Endothelial cell (in vitro differentiated cells): ENCODE data around the gene UGT1A9. TPM values are rescaled to one million over a fixed set of nuclear protein-coding genes. Genes with fewer than 3 reads are reported as not detected.

Source experiments
- DNase-seq: peaks from one replicate; pipeline ENCODE4 v3.0.0; 2021; ENCODE audit warnings: low spot score
- H3K27ac Mint-ChIP-seq: one replicate; pipeline ENCODE4 v1.8.0; 2021; ENCODE audit warnings: mixed read lengths, inconsistent platforms; ENCODE audit not compliant: unreplicated experiment
- H3K27me3 Mint-ChIP-seq: one replicate; pipeline ENCODE4 v1.8.0; 2021; ENCODE audit warnings: mild to moderate bottlenecking, moderate library complexity, mixed read lengths, inconsistent platforms; ENCODE audit not compliant: unreplicated experiment
- H3K36me3 Mint-ChIP-seq: one replicate; pipeline ENCODE4 v1.8.0; 2021; ENCODE audit warnings: mild to moderate bottlenecking, low read depth, mixed read lengths, inconsistent platforms; ENCODE audit not compliant: unreplicated experiment
- H3K4me1 Mint-ChIP-seq: one replicate; pipeline ENCODE4 v1.8.0; 2021; ENCODE audit warnings: mild to moderate bottlenecking, mixed read lengths, inconsistent platforms; ENCODE audit not compliant: unreplicated experiment
- H3K4me3 Mint-ChIP-seq: one replicate; pipeline ENCODE4 v1.8.0; 2021; ENCODE audit warnings: mild to moderate bottlenecking, mixed read lengths, inconsistent platforms; ENCODE audit not compliant: unreplicated experiment
- H3K9me3 Mint-ChIP-seq: one replicate; pipeline ENCODE4 v1.8.0; 2021; ENCODE audit warnings: mixed read lengths, inconsistent platforms; ENCODE audit not compliant: unreplicated experiment
- total RNA-seq: library from RNA; stranded (reverse); fragmentation: NEBNext Ultra II Directional; extraction: Animal tissue kit (Norgen Biotek cat#: 25700); gene quantifications from one replicate; pipeline ENCODE4 v1.2.1, GENCODE V29; 2021; ENCODE audit not compliant: unreplicated experiment
- TF ChIP-seq, protein P1 (sequence below): fragments of 200-600 bp; sonication (generic); IDR thresholded peaks from one replicate; pipeline ENCODE4 v1.5.0; 2021; ENCODE audit warnings: antibody characterized with exemption; ENCODE audit not compliant: unreplicated experiment

UGT1A9 gene
- total RNA-seq, 1 donor from 2014 or later = not detected

DNA sequence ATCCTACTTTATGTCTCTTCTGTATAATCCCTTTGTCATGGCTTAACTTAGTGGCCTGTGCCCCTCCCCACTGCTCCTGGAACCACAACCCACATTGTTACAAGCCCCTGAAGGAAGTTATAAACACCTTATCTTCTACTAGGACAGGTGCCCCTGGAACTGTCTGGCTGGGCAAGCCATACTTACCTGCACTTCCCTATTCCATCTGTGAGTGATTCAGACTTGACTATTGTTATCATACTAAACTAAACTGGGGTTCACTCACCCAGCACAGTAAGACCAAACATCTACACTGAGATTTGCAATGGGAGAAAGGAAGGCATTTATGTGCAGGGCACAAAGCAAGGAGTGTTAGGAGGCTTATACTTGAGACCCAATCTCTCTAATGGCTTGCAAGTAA lies 17.3 kb downstream of the UGT1A9 start:
- Mint-ChIP-seq H3K27ac (no peak overlapping the region), H3K27me3 (no peaks in the 10 kb centered on the region), H3K4me1 (peaks cover 3% of the 10 kb centered on the region), H3K9me3 (no peaks in the 10 kb centered on the region), H3K4me3 (no peak overlapping the region), H3K36me3 (no peaks in the 10 kb centered on the region)
- TF ChIP-seq, protein P1, sequence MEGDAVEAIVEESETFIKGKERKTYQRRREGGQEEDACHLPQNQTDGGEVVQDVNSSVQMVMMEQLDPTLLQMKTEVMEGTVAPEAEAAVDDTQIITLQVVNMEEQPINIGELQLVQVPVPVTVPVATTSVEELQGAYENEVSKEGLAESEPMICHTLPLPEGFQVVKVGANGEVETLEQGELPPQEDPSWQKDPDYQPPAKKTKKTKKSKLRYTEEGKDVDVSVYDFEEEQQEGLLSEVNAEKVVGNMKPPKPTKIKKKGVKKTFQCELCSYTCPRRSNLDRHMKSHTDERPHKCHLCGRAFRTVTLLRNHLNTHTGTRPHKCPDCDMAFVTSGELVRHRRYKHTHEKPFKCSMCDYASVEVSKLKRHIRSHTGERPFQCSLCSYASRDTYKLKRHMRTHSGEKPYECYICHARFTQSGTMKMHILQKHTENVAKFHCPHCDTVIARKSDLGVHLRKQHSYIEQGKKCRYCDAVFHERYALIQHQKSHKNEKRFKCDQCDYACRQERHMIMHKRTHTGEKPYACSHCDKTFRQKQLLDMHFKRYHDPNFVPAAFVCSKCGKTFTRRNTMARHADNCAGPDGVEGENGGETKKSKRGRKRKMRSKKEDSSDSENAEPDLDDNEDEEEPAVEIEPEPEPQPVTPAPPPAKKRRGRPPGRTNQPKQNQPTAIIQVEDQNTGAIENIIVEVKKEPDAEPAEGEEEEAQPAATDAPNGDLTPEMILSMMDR = no peak
- no peak for DNase-seq

DNA sequence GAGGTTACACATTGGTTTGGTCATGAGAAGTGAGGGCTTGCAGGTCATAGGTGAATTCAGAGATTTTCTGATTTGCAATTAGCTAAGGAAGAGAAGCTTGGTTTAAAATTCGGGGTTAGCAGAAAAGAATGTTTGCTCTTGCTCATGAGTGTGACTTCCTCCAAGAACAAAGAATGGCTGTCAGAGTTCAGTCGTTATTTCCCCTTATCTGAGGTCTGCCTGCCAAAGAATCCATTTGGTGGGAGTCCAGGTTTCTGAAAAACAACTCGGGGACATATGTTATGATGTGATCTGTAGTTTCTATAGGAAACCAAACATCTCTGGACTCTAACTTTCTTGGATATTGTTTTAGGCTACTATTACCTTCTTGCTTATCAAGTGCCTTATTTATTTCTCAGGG lies 17.8 kb downstream of the UGT1A9 start:
- Mint-ChIP-seq H3K36me3 (no peaks in the 10 kb centered on the region), H3K27me3 (no peaks in the 10 kb centered on the region), H3K27ac (no peak overlapping the region), H3K4me3 (no peak overlapping the region), H3K9me3 (no peaks in the 10 kb centered on the region), H3K4me1 (peaks cover 3% of the 10 kb centered on the region)
- DNase-seq = no peak
- TF ChIP-seq, protein P1 = no peak

DNA sequence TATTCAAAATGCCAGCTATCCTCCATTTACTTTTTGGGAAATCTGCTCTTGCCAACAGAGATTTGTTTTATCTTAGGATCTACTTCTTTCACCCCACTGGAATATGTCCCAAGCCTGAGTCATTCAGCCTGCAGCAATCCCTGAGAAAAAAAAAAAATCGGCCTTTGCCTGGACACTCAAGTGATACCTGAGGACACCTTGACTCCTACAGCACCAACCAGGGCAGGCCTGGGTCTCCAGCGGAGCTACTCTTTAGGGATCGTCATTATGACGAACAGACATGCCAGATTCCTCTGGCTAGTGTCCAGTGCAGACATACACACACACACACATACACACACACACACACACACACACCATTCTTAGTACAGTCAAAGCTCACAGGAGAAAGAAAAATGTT lies 18.7 kb downstream of the UGT1A9 start:
- no peak for DNase-seq
- peaks cover 3% of the 10 kb centered on the region for H3K4me1 Mint-ChIP-seq

DNA sequence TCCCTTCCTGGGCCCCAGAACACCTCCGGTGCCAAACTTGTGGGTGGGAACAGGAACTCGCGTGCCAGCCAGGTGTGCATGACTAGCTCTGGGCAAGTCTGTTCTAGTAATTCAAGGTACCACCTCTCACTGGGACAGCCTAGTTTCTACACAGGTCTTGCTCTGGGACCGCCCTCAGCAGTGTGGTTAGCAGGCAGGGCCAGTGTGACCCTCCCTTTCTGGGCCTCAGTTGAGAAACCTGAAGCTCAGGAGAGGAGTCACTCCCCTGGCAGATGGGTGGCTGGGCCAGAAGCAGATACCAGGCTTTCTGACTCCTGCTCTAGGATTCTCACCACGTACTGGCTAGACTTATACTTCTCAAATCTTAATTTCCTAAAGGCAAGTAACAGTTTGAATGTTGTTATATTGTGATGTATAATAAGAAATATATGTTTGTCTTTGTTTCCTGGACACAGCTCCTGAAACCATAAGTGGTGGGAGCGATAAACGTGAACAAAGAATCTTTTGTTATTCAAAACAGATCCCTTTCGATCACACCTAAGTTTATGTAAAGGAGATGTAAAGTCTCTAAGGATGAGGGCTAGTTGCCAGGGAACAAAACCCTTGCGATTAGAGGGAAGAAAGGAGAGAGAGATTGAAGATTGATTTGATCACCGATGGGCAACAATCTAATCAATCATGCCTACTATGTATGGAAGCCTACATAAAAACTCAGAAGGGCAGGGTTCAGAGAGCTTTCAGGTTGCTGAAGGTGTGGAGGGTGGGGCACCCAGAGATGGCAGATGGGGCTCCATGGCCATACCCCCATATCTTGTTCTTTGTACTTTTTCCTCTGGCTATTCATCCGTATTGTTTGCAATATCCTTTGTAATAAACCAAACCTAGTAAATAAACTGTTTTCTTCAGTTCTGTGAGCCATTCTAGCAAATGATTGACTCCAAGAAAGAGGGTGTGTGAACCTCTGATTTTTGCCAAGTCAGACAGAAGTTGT lies 20.0 kb downstream of the UGT1A9 start:
- Mint-ChIP-seq H3K36me3 (no peaks in the 10 kb centered on the region), H3K27ac (no peak overlapping the region), H3K9me3 (no peaks in the 10 kb centered on the region), H3K4me1 (peaks cover 3% of the 10 kb centered on the region), H3K4me3 (no peak overlapping the region), H3K27me3 (no peaks in the 10 kb centered on the region)
- DNase-seq = no peak
- TF ChIP-seq, protein P1 = no peak

More for the DNA sequence above, 18.7 kb downstream of the UGT1A9 start:
- Mint-ChIP-seq H3K27ac (no peak overlapping the region), H3K4me3 (no peak overlapping the region), H3K9me3 (no peaks in the 10 kb centered on the region), H3K36me3 (no peaks in the 10 kb centered on the region), H3K27me3 (no peaks in the 10 kb centered on the region)
- TF ChIP-seq, protein P1 = no peak

DNA sequence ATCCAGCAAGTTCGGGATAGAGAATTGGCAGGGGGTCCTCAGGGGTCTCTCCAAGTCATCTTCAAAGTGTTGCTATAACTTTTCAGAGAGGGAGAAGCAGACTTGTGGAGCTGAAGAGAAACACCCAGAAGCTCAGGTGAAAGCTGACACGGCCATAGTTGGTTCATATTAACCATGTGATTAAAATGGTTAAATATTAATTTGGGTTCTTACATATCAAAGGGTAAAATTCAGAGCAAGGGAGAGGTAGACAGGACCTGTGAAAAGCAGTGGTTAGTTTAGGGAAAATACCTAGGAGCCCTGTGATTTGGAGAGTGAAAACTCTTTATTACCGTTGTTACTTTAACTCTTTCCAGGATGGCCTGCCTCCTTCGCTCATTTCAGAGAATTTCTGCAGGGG lies 20.9 kb downstream of the UGT1A9 start, which contains the start of gene UGT1A6:
UGT1A6 (plus strand) TSS at position 243 of the 400 bp plus-strand sequence; CDS start at position 358, 115 bp downstream.
- Mint-ChIP-seq H3K27ac (no peak within 1 kb of the TSS), H3K4me3 (no peak within 1 kb of the TSS), H3K36me3 (no peaks in the 10 kb centered on the region), H3K4me1 (peaks cover 3% of the 10 kb centered on the region), H3K27me3 (no peaks in the 10 kb centered on the region), H3K9me3 (no peaks in the 10 kb centered on the region)
- TF ChIP-seq, protein P1 = no peak
- DNase-seq = no peak
